Mesendoderm (in vitro differentiated cells): ENCODE measurements around the gene DCD.
"Not testable (repeated sequence)": the region's sequence is repeated elsewhere in the genome, so short reads cannot be mapped to it uniquely, and the experiment has no call there.

Experiments used
- DNase-seq: peaks from one replicate; pipeline ENCODE4 v3.0.0; 2013
- H2AK5ac ChIP-seq: 2 replicates; pipeline ENCODE4 v1.6.1; 2013; ENCODE audit warnings: low read length, inconsistent platforms
- H2BK120ac ChIP-seq: 2 replicates; pipeline ENCODE4 v1.6.1; 2013; ENCODE audit warnings: low read depth, mild to moderate bottlenecking, low read length, moderate library complexity, mixed read lengths
- H2BK15ac ChIP-seq: replicated peaks from 2 replicates; pipeline ENCODE4 v1.6.1; 2013; ENCODE audit warnings: low read depth, mild to moderate bottlenecking, moderate library complexity
- H2BK5ac ChIP-seq: 2 replicates; pipeline ENCODE4 v1.6.1; 2013; ENCODE audit warnings: low read length, inconsistent platforms
- H3K18ac ChIP-seq: 2 replicates; pipeline ENCODE4 v1.6.1; 2013; ENCODE audit warnings: mild to moderate bottlenecking, low read length, mixed read lengths
- H3K23ac ChIP-seq: one replicate; pipeline ENCODE4 v1.6.1; 2013; ENCODE audit warnings: low read length
- H3K27ac ChIP-seq: 2 replicates; pipeline ENCODE4 v1.5.1; 2013; ENCODE audit warnings: low read depth, mild to moderate bottlenecking, inconsistent platforms, low read length, moderate library complexity
- H3K27me3 ChIP-seq: 2 replicates; pipeline ENCODE4 v1.6.1; 2013; ENCODE audit warnings: low read length, control low read depth, mild to moderate bottlenecking, inconsistent platforms; ENCODE audit not compliant: insufficient read depth, poor library complexity
- H3K36me3 ChIP-seq: 2 replicates; pipeline ENCODE4 v1.6.1; 2013; ENCODE audit warnings: low read length, inconsistent platforms; ENCODE audit not compliant: control insufficient read depth, insufficient read depth
- H3K4ac ChIP-seq: one replicate; pipeline ENCODE4 v1.6.1; 2013; ENCODE audit warnings: low read depth, mild to moderate bottlenecking, low read length, moderate library complexity
- H3K4me1 ChIP-seq: 2 replicates; pipeline ENCODE4 v1.6.1; 2013; ENCODE audit warnings: low read depth, low read length, inconsistent platforms; ENCODE audit not compliant: control insufficient read depth
- H3K4me2 ChIP-seq: 2 replicates; pipeline ENCODE4 v1.6.1; 2013; ENCODE audit warnings: low read length
- H3K4me3 ChIP-seq: 2 replicates; pipeline ENCODE4 v1.5.1; 2013; ENCODE audit warnings: mild to moderate bottlenecking, low read length
- H3K56ac ChIP-seq: one replicate; pipeline ENCODE4 v1.6.1; 2013; ENCODE audit warnings: low read length
- H3K79me1 ChIP-seq: 2 replicates; pipeline ENCODE4 v1.6.1; 2013; ENCODE audit warnings: low read length, inconsistent platforms
- H3K79me2 ChIP-seq: 2 replicates; pipeline ENCODE4 v1.6.1; 2013; ENCODE audit warnings: mild to moderate bottlenecking, low read length; ENCODE audit not compliant: control insufficient read depth, insufficient read depth
- H3K9ac ChIP-seq: 2 replicates; pipeline ENCODE4 v1.6.1; 2013; ENCODE audit warnings: low read length, inconsistent platforms
- H4K5ac ChIP-seq: one replicate; pipeline ENCODE4 v1.6.1; 2013; ENCODE audit warnings: low read length
- H4K8ac ChIP-seq: one replicate; pipeline ENCODE4 v1.6.1; 2013; ENCODE audit warnings: low read depth, mild to moderate bottlenecking, control low read depth, low read length, moderate library complexity
- WGBS: extraction: QIAGEN DNeasy Blood & Tissue Kit; methylation state at CpG from one replicate; pipeline ENCODE4 v1.1.7; 2013; ENCODE audit warnings: low lambda C conversion rate, missing lambda C conversion rate; ENCODE audit not compliant: insufficient coverage; ENCODE audit errors: extremely low coverage; 5-methylcytosine and 5-hydroxymethylcytosine counted together

Gene DCD

DNA sequence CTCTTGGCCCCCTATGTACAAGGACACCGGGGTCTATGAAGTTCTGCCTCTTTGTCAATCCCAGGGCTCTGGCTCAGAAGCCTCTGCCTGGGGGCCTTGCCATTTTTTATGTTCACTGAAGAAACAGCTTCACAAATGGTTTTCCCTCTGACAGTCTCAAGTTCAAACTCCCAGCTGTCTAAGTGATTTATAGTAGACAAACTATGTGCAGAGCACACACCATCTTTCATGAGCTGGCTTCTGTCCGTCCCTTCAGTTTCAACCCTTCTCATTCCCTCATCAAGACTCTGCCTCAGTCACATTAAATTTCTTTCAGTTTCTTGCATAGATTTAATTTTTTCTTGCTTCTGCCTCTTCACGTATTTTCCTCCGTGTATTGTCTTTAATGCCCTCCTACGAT lies 2.7 kb upstream of the DCD start:
- Histone ChIP-seq H3K4ac (no peak overlapping the region), H2BK15ac (no peak overlapping the region), H3K27ac (no peak overlapping the region), H3K4me3 (no peak overlapping the region), H4K8ac (no peak overlapping the region), H3K9ac (no peak overlapping the region), H3K79me2 (no peaks in the 10 kb centered on the region), H4K5ac (no peak overlapping the region), H3K56ac (no peak overlapping the region), H3K23ac (no peak overlapping the region), H2BK120ac (no peak overlapping the region), H3K36me3 (no peaks in the 10 kb centered on the region), H3K4me1 (no peaks in the 10 kb centered on the region), H3K4me2 (no peak overlapping the region), H3K18ac (no peak overlapping the region), H2BK5ac (no peak overlapping the region), H2AK5ac (no peak overlapping the region), H3K79me1 (no peaks in the 10 kb centered on the region), H3K27me3 (no peaks in the 10 kb centered on the region)
- DNase-seq = no peak
- WGBS = no CpG with 5 or more reads among the region's 5 CpGs

- no peak overlapping the region for H3K27ac ChIP-seq
- H2AK5ac ChIP-seq = no peak overlapping the region
- no peak overlapping the region for H3K23ac ChIP-seq
- H3K56ac ChIP-seq = no peak overlapping the region
- H3K27me3 ChIP-seq = no peaks in the 10 kb centered on the region
- no peak for DNase-seq
- H3K4ac ChIP-seq = no peak overlapping the region
- H2BK120ac ChIP-seq = no peak overlapping the region
- H2BK5ac ChIP-seq = no peak overlapping the region
- no peaks in the 10 kb centered on the region for H3K4me1 ChIP-seq
- H3K79me1 ChIP-seq = no peaks in the 10 kb centered on the region
- no CpG with 5 or more reads among the region's 4 CpGs for WGBS
- H3K36me3 ChIP-seq = no peaks in the 10 kb centered on the region
- no peak overlapping the region for H4K5ac ChIP-seq
- H4K8ac ChIP-seq = no peak overlapping the region
- H3K9ac ChIP-seq = no peak overlapping the region
- no peak overlapping the region for H3K4me2 ChIP-seq
- H3K4me3 ChIP-seq = no peak overlapping the region
- H3K18ac ChIP-seq = no peak overlapping the region
- H3K79me2 ChIP-seq = no peaks in the 10 kb centered on the region
- no peak overlapping the region for H2BK15ac ChIP-seq
Observed at GRCh38 chr12:54650409-54650808, 2.2 kb upstream of the DCD start.

GRCh38 chr12:54649825-54650224 lies 1.7 kb upstream of the DCD start:
- Histone ChIP-seq H2BK15ac (no peak overlapping the region), H3K4me1 (no peaks in the 10 kb centered on the region), H3K36me3 (no peaks in the 10 kb centered on the region), H3K4ac (no peak overlapping the region), H2BK5ac (no peak overlapping the region), H3K23ac (no peak overlapping the region), H3K4me2 (no peak overlapping the region), H3K56ac (no peak overlapping the region), H3K79me2 (no peaks in the 10 kb centered on the region), H4K8ac (no peak overlapping the region), H3K79me1 (no peaks in the 10 kb centered on the region), H2AK5ac (no peak overlapping the region), H3K4me3 (no peak overlapping the region), H2BK120ac (no peak overlapping the region), H3K27me3 (no peaks in the 10 kb centered on the region), H3K27ac (no peak overlapping the region), H4K5ac (no peak overlapping the region), H3K18ac (no peak overlapping the region), H3K9ac (no peak overlapping the region)
- no peak for DNase-seq
- no CpG with 5 or more reads among the region's 1 CpG for WGBS

- Histone ChIP-seq H3K23ac (no peak overlapping the region), H4K8ac (no peak overlapping the region), H3K4me2 (no peak overlapping the region), H3K18ac (no peak overlapping the region), H2BK120ac (no peak overlapping the region), H3K36me3 (no peaks in the 10 kb centered on the region), H4K5ac (no peak overlapping the region), H2BK5ac (no peak overlapping the region), H2AK5ac (no peak overlapping the region), H3K79me1 (no peaks in the 10 kb centered on the region), H3K4me1 (no peaks in the 10 kb centered on the region), H2BK15ac (no peak overlapping the region), H3K9ac (no peak overlapping the region), H3K27me3 (no peaks in the 10 kb centered on the region), H3K27ac (no peak overlapping the region), H3K56ac (no peak overlapping the region), H3K4ac (no peak overlapping the region), H3K79me2 (no peaks in the 10 kb centered on the region), H3K4me3 (no peak overlapping the region)
- no peak for DNase-seq
- no CpG with 5 or more reads among the region's 1 CpG for WGBS
Observed at GRCh38 chr12:54641554-54641953, 6.6 kb downstream of the DCD start.

GRCh38 chr12:54641089-54641488 lies 7.1 kb downstream of the DCD start:
- no peak overlapping the region for H3K4me3 ChIP-seq
- WGBS = no CpG with 5 or more reads among the region's 4 CpGs

DNA sequence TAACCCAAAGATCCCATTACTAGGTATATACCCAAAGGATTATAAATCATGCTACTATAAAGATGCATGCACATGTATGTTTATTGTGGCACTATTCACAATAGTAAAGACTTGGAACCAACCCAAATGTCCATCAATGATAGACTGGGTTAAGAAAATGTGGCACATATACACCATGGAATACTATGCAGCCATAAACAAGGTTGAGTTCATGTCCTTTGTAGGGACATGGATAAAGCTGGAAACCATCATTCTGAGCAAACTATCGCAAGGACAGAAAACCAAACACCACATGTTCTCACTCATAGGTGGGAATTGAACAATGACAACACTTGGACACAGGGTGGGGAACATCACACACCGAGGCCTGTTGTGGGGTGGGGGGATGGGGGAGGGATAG lies 9.1 kb downstream of the DCD start:
- no CpG with 5 or more reads among the region's 2 CpGs for WGBS
- not testable (repeated sequence) for H3K23ac ChIP-seq, H3K4me3 ChIP-seq, H3K4me2 ChIP-seq, H4K5ac ChIP-seq, H3K79me1 ChIP-seq, H3K56ac ChIP-seq, H2BK5ac ChIP-seq, DNase-seq, H3K18ac ChIP-seq, H3K36me3 ChIP-seq, H3K27ac ChIP-seq, H2AK5ac ChIP-seq, H2BK120ac ChIP-seq, H3K27me3 ChIP-seq, H4K8ac ChIP-seq, H2BK15ac ChIP-seq, H3K4ac ChIP-seq, H3K9ac ChIP-seq, H3K4me1 ChIP-seq, H3K79me2 ChIP-seq

More at GRCh38 chr12:54641089-54641488, 7.1 kb downstream of the DCD start:
- Histone ChIP-seq H3K79me1 (no peaks in the 10 kb centered on the region), H2AK5ac (no peak overlapping the region), H3K4me1 (no peaks in the 10 kb centered on the region), H3K4ac (no peak overlapping the region), H3K27ac (no peak overlapping the region), H3K36me3 (no peaks in the 10 kb centered on the region), H2BK120ac (no peak overlapping the region), H4K5ac (no peak overlapping the region), H4K8ac (no peak overlapping the region), H2BK5ac (no peak overlapping the region), H3K27me3 (no peaks in the 10 kb centered on the region), H3K18ac (no peak overlapping the region), H2BK15ac (no peak overlapping the region), H3K4me2 (no peak overlapping the region), H3K56ac (no peak overlapping the region), H3K79me2 (no peaks in the 10 kb centered on the region), H3K23ac (no peak overlapping the region), H3K9ac (no peak overlapping the region)
- no peak for DNase-seq
